ENCODE results near the gene PRELID1. TPM values are rescaled to one million over a fixed set of nuclear protein-coding genes. Genes with fewer than 3 reads are reported as not detected.

Gene PRELID1
- total and polyA plus RNA-seq, 12 donors = 32.3 to 166 (median 37.1) TPM

GRCh38 chr5:177269976-177270375, 33.6 kb upstream of the PRELID1 start:
- DNase-seq = no peak
- Histone ChIP-seq H3K9me3 (no peaks in the 10 kb centered on the region), H3K27ac (no peak overlapping the region), H3K36me3 (peaks cover 0 to 100% (median 47%) of the 10 kb centered on the region in 9 donors), H3K27me3 (no peaks in the 10 kb centered on the region), H3K4me3 (no peak overlapping the region), H3K4me1 (no peaks in the 10 kb centered on the region)
- 92 to 93% methylated on average over 3 of the region's 3 CpGs for WGBS, 2 donors
- no peak for ATAC-seq
- intact Hi-C loops (cut with DNase I) = loop anchor here in 1 of 10 donors (10.0 kb wide), 1 partner anchor 155 kb away; no protein-coding TSS in a partner anchor
- TF ChIP-seq CTCF (IDR thresholded peaks at IDR 0.05) = no peak

- intact Hi-C loops (cut with DNase I) = loop anchor here in 1 of 10 donors (10.0 kb wide), 1 partner anchor 156 kb away; no protein-coding TSS in a partner anchor
- Histone ChIP-seq H3K4me1 (no peaks in the 10 kb centered on the region), H3K36me3 (peaks cover 0 to 100% (median 49%) of the 10 kb centered on the region in 9 donors), H3K27me3 (no peaks in the 10 kb centered on the region), H3K4me3 (no peak overlapping the region), H3K9me3 (no peaks in the 10 kb centered on the region), H3K27ac (no peak overlapping the region)
- DNase-seq (no peak), ATAC-seq (no peak)
- 94 to 96% methylated on average over 3 of the region's 3 CpGs for WGBS, 2 donors
- TF ChIP-seq CTCF (IDR thresholded peaks at IDR 0.05) = no peak
These were observed 32.9 kb upstream of the PRELID1 start for GRCh38 chr5:177270653-177271052.

GRCh38 chr5:177271113-177271512, 32.5 kb upstream of the PRELID1 start:
- DNase-seq (no peak), ATAC-seq (no peak)
- intact Hi-C loops (cut with DNase I) = loop anchor here in 1 of 10 donors (10.0 kb wide), 1 partner anchor 156 kb away; no protein-coding TSS in a partner anchor
- Histone ChIP-seq H3K27ac (no peak overlapping the region), H3K27me3 (no peaks in the 10 kb centered on the region), H3K4me1 (no peaks in the 10 kb centered on the region), H3K9me3 (no peaks in the 10 kb centered on the region), H3K36me3 (peaks cover 0 to 100% (median 49%) of the 10 kb centered on the region in 9 donors), H3K4me3 (no peak overlapping the region)
- 96 to 98% methylated on average over 4 of the region's 4 CpGs for WGBS, 2 donors
- TF ChIP-seq CTCF (IDR thresholded peaks at IDR 0.05) = no peak

- TF ChIP-seq CTCF (IDR thresholded peaks at IDR 0.05) = no peak
- Histone ChIP-seq H3K36me3 (peaks cover 0 to 100% (median 30%) of the 10 kb centered on the region in 9 donors), H3K27ac (no peak overlapping the region), H3K4me1 (peaks cover 0 to 6% (median 0%) of the 10 kb centered on the region in 9 donors), H3K4me3 (no peak overlapping the region), H3K9me3 (no peaks in the 10 kb centered on the region), H3K27me3 (no peaks in the 10 kb centered on the region)
- no peak for ATAC-seq
- DNase-seq = no peak
- intact Hi-C loops (cut with DNase I) = loop anchor here in 1 of 10 donors (10.0 kb wide), 1 partner anchor 161 kb away; no protein-coding TSS in a partner anchor
- WGBS, 2 donors = 93 to 94% methylated on average over 6 of the region's 6 CpGs
These were observed 27.7 kb upstream of the PRELID1 start for GRCh38 chr5:177275883-177276282.
